Neuron (in vitro differentiated cells): Measurements from ENCODE around the gene IRF2BP2.
A peak's percentile ranks its signal among the peaks of the same experiment; 100 is the strongest.

Experiments used
- H2AFZ ChIP-seq: one replicate; pipeline ENCODE4 v1.6.1; 2013; ENCODE audit warnings: low read depth, mild to moderate bottlenecking, inconsistent platforms, low read length, moderate library complexity
- H3K27me3 ChIP-seq: one replicate; pipeline ENCODE4 v1.6.1; 2013; ENCODE audit warnings: low read length; ENCODE audit not compliant: insufficient read depth
- H3K36me3 ChIP-seq: one replicate; pipeline ENCODE4 v1.6.1; 2013; ENCODE audit warnings: low read length; ENCODE audit not compliant: insufficient read depth
- H3K4me1 ChIP-seq: one replicate; pipeline ENCODE4 v1.6.1; 2013; ENCODE audit warnings: low read length; ENCODE audit not compliant: insufficient read depth
- H3K4me3 ChIP-seq: 2 replicates; pipeline ENCODE4 v1.5.1; 2013; ENCODE audit warnings: mild to moderate bottlenecking, low read length, moderate library complexity
- H3K9me3 ChIP-seq: one replicate; pipeline ENCODE4 v1.6.1; 2013; ENCODE audit warnings: low read length

The IRF2BP2 gene

DNA sequence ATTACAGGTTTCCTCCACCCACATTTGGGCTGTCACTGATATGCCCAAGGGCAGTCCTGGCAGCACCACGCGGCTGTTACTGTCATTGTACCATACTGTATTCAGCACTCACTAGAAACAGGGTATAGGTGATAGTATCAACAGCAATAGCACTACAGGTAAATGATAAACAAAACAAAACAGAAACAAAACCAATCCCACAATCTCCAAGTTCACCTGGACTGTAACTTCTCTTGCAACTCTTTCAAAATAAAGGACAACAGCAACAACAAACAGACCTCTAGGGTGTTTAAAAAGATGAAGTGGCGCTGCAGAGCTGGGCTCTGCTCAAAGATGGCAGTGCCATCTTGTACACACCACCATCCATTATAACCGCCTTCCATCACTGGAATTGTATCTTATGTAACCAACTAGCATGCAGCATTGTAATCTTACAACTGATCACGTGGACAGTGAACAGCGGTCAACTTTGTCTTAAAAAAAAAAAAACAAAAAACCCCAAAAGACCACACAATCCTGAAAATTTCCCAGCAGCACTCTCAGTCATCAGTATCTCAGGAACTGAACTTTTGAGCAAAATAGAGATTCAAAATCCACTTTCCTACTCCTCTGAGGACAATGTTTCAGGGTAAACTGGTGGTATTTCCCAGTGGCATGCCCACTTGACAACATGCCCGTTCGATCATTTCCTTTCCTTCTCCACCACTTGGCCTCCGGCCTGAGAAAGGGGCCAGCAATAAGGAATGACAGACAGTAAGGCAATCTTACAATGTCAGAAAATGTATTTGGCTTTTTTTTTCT is 3.8 kb downstream of the IRF2BP2 start:
- H3K4me3 ChIP-seq: peak overlapping the region; percentile 67
- no peaks in the 10 kb centered on the region for H3K9me3 ChIP-seq
- no peaks in the 10 kb centered on the region for H3K27me3 ChIP-seq
- H3K36me3 ChIP-seq: peaks cover 18% of the 10 kb centered on the region
- no peak overlapping the region for H2AFZ ChIP-seq
- peaks cover 53% of the 10 kb centered on the region for H3K4me1 ChIP-seq

GRCh38 chr1:234605399-234605982 is 4.5 kb downstream of the IRF2BP2 start:
- no peak overlapping the region for H2AFZ ChIP-seq
- peaks cover 60% of the 10 kb centered on the region for H3K4me1 ChIP-seq
- H3K9me3 ChIP-seq: no peaks in the 10 kb centered on the region
- H3K4me3 ChIP-seq: peak overlapping the region; percentile 67
- H3K27me3 ChIP-seq: no peaks in the 10 kb centered on the region
- peaks cover 18% of the 10 kb centered on the region for H3K36me3 ChIP-seq

DNA sequence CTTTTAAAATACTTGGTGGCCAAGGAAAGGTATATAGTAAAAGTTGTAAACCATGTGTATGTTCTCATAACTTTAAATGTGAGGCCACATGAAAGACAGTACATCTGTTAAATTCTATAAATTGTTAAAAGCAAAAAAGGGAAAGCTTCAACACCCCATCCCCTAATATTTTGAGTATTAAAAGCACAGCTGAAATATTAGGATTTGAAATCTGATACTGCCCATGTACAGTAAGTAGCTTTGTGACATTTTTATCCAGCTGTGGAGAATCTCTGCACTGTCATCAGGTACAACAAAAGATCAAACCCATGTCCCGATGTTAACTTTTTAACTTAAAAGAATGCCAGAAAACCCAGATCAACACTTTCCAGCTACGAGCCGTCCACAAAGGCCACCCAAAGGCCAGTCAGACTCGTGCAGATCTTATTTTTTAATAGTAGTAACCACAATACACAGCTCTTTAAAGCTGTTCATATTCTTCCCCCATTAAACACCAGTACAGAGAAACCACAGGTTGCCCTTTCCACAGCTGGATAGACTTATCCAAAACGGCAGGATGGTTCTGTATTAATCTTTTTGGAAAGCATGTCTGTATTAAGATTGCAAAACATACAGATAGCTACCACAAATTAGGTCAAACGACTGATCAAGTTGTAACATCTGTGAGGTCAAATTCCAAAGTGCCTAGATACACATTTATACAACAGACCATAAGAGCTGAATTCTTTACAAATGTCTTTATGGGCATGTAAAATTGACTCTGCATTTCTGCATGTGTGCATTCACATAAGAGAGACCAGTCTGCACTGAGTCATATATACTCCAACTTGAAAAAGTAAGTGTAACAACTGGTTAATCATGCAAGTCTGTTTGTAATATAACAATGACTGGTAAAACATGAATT is 5.2 kb downstream of the IRF2BP2 start:
- Histone ChIP-seq H2AFZ (no peak overlapping the region), H3K4me1 (peaks cover 61% of the 10 kb centered on the region), H3K9me3 (no peaks in the 10 kb centered on the region), H3K36me3 (peaks cover 18% of the 10 kb centered on the region), H3K27me3 (no peaks in the 10 kb centered on the region), H3K4me3 (peak overlapping the region; percentile 67)

- no peaks in the 10 kb centered on the region for H3K27me3 ChIP-seq
- no peak overlapping the region for H2AFZ ChIP-seq
- H3K9me3 ChIP-seq: no peaks in the 10 kb centered on the region
- peaks cover 18% of the 10 kb centered on the region for H3K36me3 ChIP-seq
- H3K4me3 ChIP-seq: peak overlapping the region; percentile 67
- peaks cover 73% of the 10 kb centered on the region for H3K4me1 ChIP-seq
Observed at GRCh38 chr1:234603221-234604204, 6.5 kb downstream of the IRF2BP2 start.

DNA sequence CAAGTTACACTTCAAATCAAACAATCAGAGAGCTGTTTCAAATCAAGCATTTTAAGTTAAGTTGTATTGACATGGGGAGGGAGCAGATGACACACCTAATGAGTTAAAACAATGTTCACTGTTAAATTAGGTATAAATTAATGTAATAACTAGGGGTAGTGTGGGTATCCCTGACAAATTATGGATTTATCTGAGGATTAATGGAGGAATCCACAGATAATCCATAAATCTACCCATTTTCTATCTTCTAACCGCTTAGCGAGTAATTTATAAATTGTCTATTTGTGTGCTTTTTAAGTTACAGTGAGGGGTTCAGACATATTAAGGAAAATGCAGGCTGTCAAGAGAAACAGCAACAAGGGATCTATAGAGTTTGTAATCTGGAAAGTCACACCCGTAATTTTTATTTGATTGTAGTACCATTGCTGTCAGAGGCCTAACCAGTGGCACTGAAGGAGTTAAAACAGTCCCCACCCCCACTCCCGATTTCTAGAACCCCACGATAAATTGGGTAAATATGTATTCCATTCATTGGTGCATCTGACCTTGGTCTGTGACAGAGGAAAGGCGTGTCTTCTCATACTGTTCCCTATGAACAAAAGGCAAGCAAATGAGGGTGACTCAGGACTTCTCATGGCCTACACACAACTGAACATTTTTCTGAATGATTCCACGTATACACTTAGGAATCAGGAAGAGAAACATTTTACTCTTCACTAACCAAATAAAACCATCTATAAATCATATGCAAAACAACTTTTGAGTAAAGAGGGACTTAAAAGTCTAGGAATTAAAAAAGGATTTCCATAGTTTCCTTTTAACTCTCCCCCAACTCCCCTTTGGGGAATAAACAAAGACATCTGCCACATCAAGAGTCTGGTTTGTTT is 7.4 kb downstream of the IRF2BP2 start:
- H2AFZ ChIP-seq: no peak overlapping the region
- H3K9me3 ChIP-seq: no peaks in the 10 kb centered on the region
- H3K4me1 ChIP-seq: peaks cover 74% of the 10 kb centered on the region
- H3K4me3 ChIP-seq: peak overlapping the region; percentile 67
- peaks cover 17% of the 10 kb centered on the region for H3K36me3 ChIP-seq
- H3K27me3 ChIP-seq: no peaks in the 10 kb centered on the region

DNA sequence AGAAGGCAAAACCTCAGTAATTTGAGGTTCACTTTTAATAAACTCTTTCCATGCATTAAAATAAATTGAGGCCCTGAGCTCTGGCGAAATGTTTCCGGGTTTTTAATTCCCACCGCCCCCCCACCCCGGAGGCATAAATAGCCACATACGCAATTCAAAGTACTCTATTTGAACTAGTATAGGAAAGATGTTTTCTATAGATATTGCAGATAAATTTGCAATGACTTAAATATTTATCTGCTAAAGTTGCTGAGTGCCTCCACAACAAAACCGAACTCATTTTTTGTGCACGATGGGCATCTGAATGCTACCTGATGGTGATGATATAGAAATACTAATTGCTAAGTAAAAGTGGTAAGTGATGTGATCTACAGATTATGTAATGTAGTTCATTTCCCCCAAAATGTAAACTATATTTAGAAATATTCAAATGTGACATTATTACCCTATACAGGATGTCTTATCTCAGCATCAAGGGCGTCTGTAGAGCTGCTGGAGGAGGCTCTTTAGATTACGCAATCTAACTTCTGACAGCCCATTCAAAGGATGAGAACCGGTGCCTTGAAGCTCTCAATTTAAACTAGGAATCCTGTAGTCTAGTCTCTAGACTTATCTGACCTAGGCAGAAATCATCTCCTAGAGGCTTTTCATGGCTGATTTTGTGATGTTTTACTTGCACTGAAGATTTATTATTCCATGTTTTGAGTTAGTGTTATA is 8.5 kb downstream of the IRF2BP2 start:
- H3K36me3 ChIP-seq: peaks cover 6% of the 10 kb centered on the region
- no peak overlapping the region for H2AFZ ChIP-seq
- H3K27me3 ChIP-seq: no peaks in the 10 kb centered on the region
- H3K4me3 ChIP-seq: no peak overlapping the region
- H3K9me3 ChIP-seq: no peaks in the 10 kb centered on the region
- H3K4me1 ChIP-seq: peaks cover 63% of the 10 kb centered on the region

DNA sequence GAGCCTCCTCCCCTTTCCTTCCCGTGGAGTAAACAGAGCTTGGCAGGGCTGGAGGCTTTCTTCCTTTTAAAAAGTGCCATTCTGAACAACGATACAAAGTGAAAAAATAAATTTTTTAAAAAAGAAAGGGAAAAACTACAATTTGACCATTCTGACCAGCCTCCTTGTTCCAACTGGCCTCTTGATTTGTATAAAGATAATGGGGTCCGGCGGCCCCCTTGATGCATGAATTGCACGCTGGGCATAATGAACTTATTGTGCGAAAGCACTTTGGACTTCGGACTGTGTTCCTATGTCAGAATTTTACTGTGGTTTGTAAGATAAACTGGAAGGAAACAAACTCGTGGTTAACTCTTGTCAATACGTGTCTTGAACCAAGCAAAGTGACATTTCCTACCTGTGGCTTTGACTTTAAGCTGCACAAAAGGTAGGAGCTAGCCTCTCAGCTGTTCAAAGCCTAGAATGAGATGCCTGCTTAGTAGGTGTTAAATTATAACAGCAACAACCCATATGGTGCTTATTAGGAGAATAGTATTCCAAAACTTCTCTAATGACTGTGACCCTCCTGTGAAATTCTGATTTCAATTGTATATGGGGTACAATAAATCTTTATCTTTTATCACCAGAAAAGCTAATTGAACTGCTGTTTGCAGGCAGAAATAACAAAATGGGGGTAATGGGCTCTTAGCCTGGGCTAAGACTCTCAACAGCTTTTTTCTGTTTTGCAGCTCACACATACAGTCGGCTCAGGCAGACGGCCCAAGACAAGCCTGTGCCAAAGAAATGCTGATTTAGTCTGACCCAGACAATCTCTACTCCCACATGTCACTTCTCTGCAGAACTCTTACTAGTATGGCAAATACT is 9.3 kb downstream of the IRF2BP2 start:
- H3K27me3 ChIP-seq: no peaks in the 10 kb centered on the region
- H3K4me3 ChIP-seq: peak overlapping the region; percentile 53
- no peaks in the 10 kb centered on the region for H3K36me3 ChIP-seq
- peaks cover 2% of the 10 kb centered on the region for H3K9me3 ChIP-seq
- H2AFZ ChIP-seq: no peak overlapping the region
- H3K4me1 ChIP-seq: peaks cover 58% of the 10 kb centered on the region

DNA sequence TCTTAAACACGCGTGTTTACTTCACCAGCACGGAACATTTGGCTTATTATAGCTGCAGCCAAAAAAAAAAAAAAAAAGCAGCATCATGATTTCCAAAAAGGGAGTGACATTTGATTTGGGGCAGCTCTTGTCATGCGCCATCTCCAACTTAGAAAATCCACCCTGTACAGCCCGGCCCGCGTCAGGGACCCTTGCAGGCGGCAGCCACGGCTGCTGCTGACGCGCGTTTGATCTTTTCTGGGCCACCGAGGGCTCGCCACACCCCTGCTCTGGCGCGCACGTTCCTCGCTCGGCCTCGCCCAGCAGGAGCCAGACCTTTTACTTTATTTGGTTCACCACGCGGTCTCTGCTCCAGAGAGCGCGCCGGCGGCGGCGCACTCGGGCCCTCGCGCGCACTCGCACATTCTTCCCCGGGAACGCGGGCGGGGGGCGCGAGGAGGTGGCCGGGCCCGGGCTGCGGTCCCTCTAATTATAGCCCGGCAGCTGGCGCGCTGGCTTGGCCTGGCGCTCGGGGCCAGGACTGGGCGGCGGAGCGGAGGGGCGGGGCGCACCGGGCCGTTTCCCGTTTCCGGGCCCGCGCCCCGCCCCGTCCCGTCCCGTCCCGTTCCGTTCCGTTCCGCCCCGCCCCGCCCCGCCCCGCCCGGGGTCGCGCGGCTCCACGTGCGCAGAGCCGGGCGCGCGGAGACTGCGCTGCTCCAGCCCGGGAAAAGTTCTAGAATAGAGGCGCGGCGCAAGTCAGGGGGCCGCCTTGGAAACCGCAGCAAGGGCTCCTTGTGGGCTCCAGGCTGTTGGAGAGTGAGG is 10.2 kb downstream of the IRF2BP2 start:
- no peaks in the 10 kb centered on the region for H3K27me3 ChIP-seq
- peaks cover 54% of the 10 kb centered on the region for H3K4me1 ChIP-seq
- H3K9me3 ChIP-seq: peaks cover 4% of the 10 kb centered on the region
- H3K4me3 ChIP-seq: peak overlapping the region; percentile 53
- peak overlapping the region; percentile 34 for H2AFZ ChIP-seq
- H3K36me3 ChIP-seq: no peaks in the 10 kb centered on the region

DNA sequence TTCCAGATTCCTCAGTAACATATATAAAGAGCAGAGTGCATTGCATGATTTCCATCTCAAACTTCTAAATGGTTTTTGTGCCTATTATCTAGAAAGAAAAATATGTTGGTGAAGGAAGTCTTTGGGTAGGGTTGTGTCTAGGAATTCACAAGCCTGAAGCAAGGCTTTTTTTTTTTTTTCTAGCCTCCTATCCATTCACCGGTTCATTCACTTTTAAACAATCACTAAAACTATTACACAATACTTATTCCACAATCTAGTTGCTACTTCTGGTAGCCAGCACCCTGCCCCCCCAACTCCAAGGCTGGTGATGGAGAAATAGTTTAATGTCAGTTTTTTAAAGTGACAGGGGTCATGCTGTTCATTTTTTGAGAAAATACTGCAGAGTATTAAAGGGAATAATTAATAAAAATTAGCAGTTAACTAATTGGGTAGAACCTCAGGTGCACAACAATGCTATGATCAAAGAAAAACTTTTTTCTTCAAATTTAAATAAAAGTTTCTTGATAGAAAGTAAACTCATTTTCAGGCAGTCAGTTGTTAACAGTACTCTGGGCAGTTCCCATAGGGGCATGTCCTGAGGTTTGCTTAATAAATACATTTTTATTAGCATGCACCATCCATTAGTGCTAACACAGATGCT is 10.9 kb downstream of the IRF2BP2 start:
- H3K4me3 ChIP-seq: peak overlapping the region; percentile 53
- peaks cover 51% of the 10 kb centered on the region for H3K4me1 ChIP-seq
- H3K27me3 ChIP-seq: no peaks in the 10 kb centered on the region
- peak overlapping the region; percentile 34 for H2AFZ ChIP-seq
- H3K36me3 ChIP-seq: no peaks in the 10 kb centered on the region
- peaks cover 7% of the 10 kb centered on the region for H3K9me3 ChIP-seq

GRCh38 chr1:234597894-234598293 is 12.1 kb downstream of the IRF2BP2 start:
- peaks cover 39% of the 10 kb centered on the region for H3K4me1 ChIP-seq
- no peak overlapping the region for H2AFZ ChIP-seq
- H3K9me3 ChIP-seq: peaks cover 7% of the 10 kb centered on the region
- H3K4me3 ChIP-seq: no peak overlapping the region
- H3K27me3 ChIP-seq: no peaks in the 10 kb centered on the region
- H3K36me3 ChIP-seq: no peaks in the 10 kb centered on the region
